WTC11 (cell line): ENCODE data around the gene ERCC8. TPM values are rescaled to one million over a fixed set of nuclear protein-coding genes. Genes with fewer than 3 reads are reported as not detected.
A peak's percentile ranks its signal among the peaks of the same experiment; 100 is the strongest.

Experiments
- ATAC-seq: fragments of 200-7000 bp; cut with Tn5 transposase; 2 replicates; pipeline ENCODE4 v1.10.0; 2021; ENCODE audit warnings: mild to moderate bottlenecking, moderate library complexity
- CTCF ChIA-PET: fragments of 300-600 bp; sonication (Branson Sonifier 250); formaldehyde crosslinking; loops from one replicate; lab custom pipeline; 2021; ENCODE audit warnings: antibody characterized with exemption; lab: Charles Lee
- POLR2A ChIA-PET: fragments of 350-600 bp; sonication (Branson Sonifier 250); formaldehyde crosslinking; loops from one replicate; lab custom pipeline; 2021; ENCODE audit warnings: antibody characterized with exemption; lab: Charles Lee
- DNase-seq: peaks from one replicate; pipeline ENCODE4 v3.0.0; 2021; ENCODE audit warnings: low spot score
- H3K27ac Mint-ChIP-seq: 2 replicates; pipeline ENCODE4 v1.8.0; 2021; ENCODE audit warnings: mixed read lengths
- H3K27me3 Mint-ChIP-seq: 2 replicates; pipeline ENCODE4 v1.8.0; 2021; ENCODE audit warnings: low read depth, mild to moderate bottlenecking, moderate library complexity, mixed read lengths
- H3K36me3 Mint-ChIP-seq: 2 replicates; pipeline ENCODE4 v1.8.0; 2021; ENCODE audit warnings: mixed read lengths
- H3K4me1 Mint-ChIP-seq: 2 replicates; pipeline ENCODE4 v1.8.0; 2022; ENCODE audit warnings: mixed read lengths
- H3K4me3 Mint-ChIP-seq: 2 replicates; pipeline ENCODE4 v1.8.0; 2021; ENCODE audit warnings: mild to moderate bottlenecking, moderate library complexity, mixed read lengths
- H3K9me3 Mint-ChIP-seq: 2 replicates; pipeline ENCODE4 v1.8.0; 2021; ENCODE audit warnings: mixed read lengths
- ATF1 ChIP-seq: sonication (generic); formaldehyde crosslinking; IDR thresholded peaks from 2 replicates; pipeline ENCODE4 v1.8.1; 2023; ENCODE audit warnings: mild to moderate bottlenecking, moderate library complexity, missing genetic modification reagents
- FOXK1 ChIP-seq: sonication (generic); formaldehyde crosslinking; IDR thresholded peaks from 2 replicates; pipeline ENCODE4 v1.8.0; 2022; ENCODE audit warnings: mild to moderate bottlenecking, moderate library complexity, missing genetic modification reagents
- MYBL2 ChIP-seq: sonication (generic); formaldehyde crosslinking; IDR thresholded peaks from 2 replicates; pipeline ENCODE4 v1.8.1; 2023; ENCODE audit warnings: mild to moderate bottlenecking, moderate library complexity, missing genetic modification reagents
- SP1 ChIP-seq: sonication (generic); formaldehyde crosslinking; conservative IDR thresholded peaks from 2 replicates; pipeline ENCODE4 v1.8.1; 2022; ENCODE audit warnings: missing genetic modification reagents
- TCF7 ChIP-seq: sonication (generic); formaldehyde crosslinking; IDR thresholded peaks from 2 replicates; pipeline ENCODE4 v1.8.0; 2022; ENCODE audit warnings: mild to moderate bottlenecking, low read depth, missing genetic modification reagents, moderate library complexity
- TP53 ChIP-seq: sonication (generic); formaldehyde crosslinking; IDR thresholded peaks from 2 replicates; pipeline ENCODE4 v1.8.1; 2023; ENCODE audit warnings: mild to moderate bottlenecking, missing genetic modification reagents
- ZNF219 ChIP-seq: sonication (generic); formaldehyde crosslinking; IDR thresholded peaks from 2 replicates; pipeline ENCODE4 v1.8.0; 2023; ENCODE audit warnings: missing genetic modification reagents, mild to moderate bottlenecking, borderline replicate concordance
- ZNF396 ChIP-seq: fragments of 250-450 bp; sonication (Bioruptor Pico); IDR thresholded peaks from 2 replicates; pipeline ENCODE4 v1.8.0; 2021; ENCODE audit warnings: mild to moderate bottlenecking, moderate library complexity, borderline replicate concordance
- total RNA-seq: library from RNA; stranded (reverse); gene quantifications from 3 replicates; pipeline ENCODE4 v1.2.3, GENCODE V29; 2021
- TF ChIP-seq, protein P1 (sequence below): sonication (generic); formaldehyde crosslinking; IDR thresholded peaks from 2 replicates; pipeline ENCODE4 v1.8.1; 2022; ENCODE audit warnings: missing genetic modification reagents, borderline replicate concordance
- TF ChIP-seq, protein P2 (sequence below): fragments of 200-600 bp; IDR thresholded peaks from 2 replicates; pipeline ENCODE4 v1.8.0; 2022; ENCODE audit warnings: antibody characterized with exemption
- TF ChIP-seq, protein P3 (sequence below): fragments of 250-450 bp; sonication (Bioruptor Pico); IDR thresholded peaks from 2 replicates; pipeline ENCODE4 v1.9.0; 2021; ENCODE audit warnings: mild to moderate bottlenecking
- TF ChIP-seq, protein P4 (sequence below): fragments of 250-450 bp; sonication (Bioruptor Pico); IDR thresholded peaks from 2 replicates; pipeline ENCODE4 v1.9.0; 2021; ENCODE audit warnings: mild to moderate bottlenecking, borderline replicate concordance
- TF ChIP-seq, protein P5 (sequence below): fragments of 250-450 bp; sonication (Bioruptor Pico); IDR thresholded peaks from 2 replicates; pipeline ENCODE4 v1.9.0; 2021; ENCODE audit warnings: moderate library complexity, mild to moderate bottlenecking, inconsistent platforms, borderline replicate concordance
- TF ChIP-seq, protein P6 (sequence below): sonication (generic); formaldehyde crosslinking; IDR thresholded peaks from 2 replicates; pipeline ENCODE4 v1.8.0; 2022; ENCODE audit warnings: mild to moderate bottlenecking, missing genetic modification reagents

The ERCC8 gene
- total RNA-seq, 1 experiment from 2014 or later: 14.6 TPM

DNA sequence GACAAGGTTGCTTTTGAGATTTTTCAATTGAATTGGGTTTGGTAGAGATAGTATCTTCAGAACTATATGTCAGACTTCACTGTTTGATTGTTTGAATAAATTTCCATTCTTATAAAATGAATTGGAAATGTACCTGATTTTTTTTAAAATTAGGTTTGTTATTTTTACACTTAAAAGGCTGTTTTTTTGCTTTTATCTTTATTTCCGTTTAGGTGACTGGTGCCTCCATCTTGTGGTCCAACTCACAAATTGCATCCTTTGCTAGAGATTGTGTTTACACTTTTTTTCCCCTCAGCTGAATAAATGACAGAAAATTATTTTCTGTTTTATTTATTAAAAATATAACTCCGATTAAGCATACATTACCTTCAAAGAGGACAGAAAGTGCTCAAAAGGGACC is 15.7 kb upstream of the ERCC8 start:
- ChIA-PET POLR2A (no interaction called here), CTCF (interaction anchor here (1.0 to 1.3 kb wide), 4 partner anchors 9 to 109 kb away, joined by 3 to 4 read pairs (median 3); partner anchors contain the start of genes ERCC8 and NDUFAF2)
- Mint-ChIP-seq H3K27me3 (no peaks in the 10 kb centered on the region), H3K27ac (no peak overlapping the region), H3K4me1 (no peaks in the 10 kb centered on the region), H3K36me3 (peaks cover 4% of the 10 kb centered on the region; the same call in 1 of the 2 replicates), H3K4me3 (no peak overlapping the region), H3K9me3 (peaks cover 14% of the 10 kb centered on the region)
- DNase-seq: no peak
- ATAC-seq: no peak
- TF ChIP-seq, protein P1, sequence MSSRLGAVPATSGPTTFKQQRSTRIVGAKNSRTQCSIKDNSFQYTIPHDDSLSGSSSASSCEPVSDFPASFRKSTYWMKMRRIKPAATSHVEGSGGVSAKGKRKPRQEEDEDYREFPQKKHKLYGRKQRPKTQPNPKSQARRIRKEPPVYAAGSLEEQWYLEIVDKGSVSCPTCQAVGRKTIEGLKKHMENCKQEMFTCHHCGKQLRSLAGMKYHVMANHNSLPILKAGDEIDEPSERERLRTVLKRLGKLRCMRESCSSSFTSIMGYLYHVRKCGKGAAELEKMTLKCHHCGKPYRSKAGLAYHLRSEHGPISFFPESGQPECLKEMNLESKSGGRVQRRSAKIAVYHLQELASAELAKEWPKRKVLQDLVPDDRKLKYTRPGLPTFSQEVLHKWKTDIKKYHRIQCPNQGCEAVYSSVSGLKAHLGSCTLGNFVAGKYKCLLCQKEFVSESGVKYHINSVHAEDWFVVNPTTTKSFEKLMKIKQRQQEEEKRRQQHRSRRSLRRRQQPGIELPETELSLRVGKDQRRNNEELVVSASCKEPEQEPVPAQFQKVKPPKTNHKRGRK (CRISPR knock-in tag): no peak
- no peak for TF ChIP-seq ATF1 (CRISPR knock-in tag)
- TF ChIP-seq ZNF396 (CRISPR knock-in tag): no peak
- TF ChIP-seq, protein P2, sequence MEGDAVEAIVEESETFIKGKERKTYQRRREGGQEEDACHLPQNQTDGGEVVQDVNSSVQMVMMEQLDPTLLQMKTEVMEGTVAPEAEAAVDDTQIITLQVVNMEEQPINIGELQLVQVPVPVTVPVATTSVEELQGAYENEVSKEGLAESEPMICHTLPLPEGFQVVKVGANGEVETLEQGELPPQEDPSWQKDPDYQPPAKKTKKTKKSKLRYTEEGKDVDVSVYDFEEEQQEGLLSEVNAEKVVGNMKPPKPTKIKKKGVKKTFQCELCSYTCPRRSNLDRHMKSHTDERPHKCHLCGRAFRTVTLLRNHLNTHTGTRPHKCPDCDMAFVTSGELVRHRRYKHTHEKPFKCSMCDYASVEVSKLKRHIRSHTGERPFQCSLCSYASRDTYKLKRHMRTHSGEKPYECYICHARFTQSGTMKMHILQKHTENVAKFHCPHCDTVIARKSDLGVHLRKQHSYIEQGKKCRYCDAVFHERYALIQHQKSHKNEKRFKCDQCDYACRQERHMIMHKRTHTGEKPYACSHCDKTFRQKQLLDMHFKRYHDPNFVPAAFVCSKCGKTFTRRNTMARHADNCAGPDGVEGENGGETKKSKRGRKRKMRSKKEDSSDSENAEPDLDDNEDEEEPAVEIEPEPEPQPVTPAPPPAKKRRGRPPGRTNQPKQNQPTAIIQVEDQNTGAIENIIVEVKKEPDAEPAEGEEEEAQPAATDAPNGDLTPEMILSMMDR: peak; percentile 55

DNA sequence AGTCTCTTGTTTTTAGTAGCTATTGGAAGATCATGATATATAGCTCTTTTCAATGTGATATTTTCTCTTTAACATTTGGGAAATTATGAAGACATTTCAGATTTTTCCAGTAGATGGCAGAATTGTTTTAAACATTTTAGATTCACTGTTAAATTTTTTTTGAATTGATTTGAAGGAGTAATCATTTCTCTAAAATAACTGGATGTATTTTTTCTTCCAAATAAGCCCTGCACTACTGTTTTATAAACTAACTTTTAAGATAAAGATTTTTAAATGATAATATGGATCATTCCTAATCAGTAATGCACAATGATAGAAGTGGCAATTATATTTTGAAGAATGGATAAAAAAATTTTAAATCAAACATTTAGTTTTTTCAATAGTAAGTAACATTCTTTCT is 14.3 kb upstream of the ERCC8 start:
- TF ChIP-seq TP53 (CRISPR knock-in tag) (no peak), FOXK1 (CRISPR knock-in tag) (no peak), MYBL2 (CRISPR knock-in tag) (no peak), SP1 (no peak), ZNF219 (CRISPR knock-in tag) (no peak), TCF7 (CRISPR knock-in tag) (no peak)
- TF ChIP-seq, protein P3, sequence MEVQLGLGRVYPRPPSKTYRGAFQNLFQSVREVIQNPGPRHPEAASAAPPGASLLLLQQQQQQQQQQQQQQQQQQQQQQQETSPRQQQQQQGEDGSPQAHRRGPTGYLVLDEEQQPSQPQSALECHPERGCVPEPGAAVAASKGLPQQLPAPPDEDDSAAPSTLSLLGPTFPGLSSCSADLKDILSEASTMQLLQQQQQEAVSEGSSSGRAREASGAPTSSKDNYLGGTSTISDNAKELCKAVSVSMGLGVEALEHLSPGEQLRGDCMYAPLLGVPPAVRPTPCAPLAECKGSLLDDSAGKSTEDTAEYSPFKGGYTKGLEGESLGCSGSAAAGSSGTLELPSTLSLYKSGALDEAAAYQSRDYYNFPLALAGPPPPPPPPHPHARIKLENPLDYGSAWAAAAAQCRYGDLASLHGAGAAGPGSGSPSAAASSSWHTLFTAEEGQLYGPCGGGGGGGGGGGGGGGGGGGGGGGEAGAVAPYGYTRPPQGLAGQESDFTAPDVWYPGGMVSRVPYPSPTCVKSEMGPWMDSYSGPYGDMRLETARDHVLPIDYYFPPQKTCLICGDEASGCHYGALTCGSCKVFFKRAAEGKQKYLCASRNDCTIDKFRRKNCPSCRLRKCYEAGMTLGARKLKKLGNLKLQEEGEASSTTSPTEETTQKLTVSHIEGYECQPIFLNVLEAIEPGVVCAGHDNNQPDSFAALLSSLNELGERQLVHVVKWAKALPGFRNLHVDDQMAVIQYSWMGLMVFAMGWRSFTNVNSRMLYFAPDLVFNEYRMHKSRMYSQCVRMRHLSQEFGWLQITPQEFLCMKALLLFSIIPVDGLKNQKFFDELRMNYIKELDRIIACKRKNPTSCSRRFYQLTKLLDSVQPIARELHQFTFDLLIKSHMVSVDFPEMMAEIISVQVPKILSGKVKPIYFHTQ (CRISPR knock-in tag): no peak
- TF ChIP-seq, protein P4, sequence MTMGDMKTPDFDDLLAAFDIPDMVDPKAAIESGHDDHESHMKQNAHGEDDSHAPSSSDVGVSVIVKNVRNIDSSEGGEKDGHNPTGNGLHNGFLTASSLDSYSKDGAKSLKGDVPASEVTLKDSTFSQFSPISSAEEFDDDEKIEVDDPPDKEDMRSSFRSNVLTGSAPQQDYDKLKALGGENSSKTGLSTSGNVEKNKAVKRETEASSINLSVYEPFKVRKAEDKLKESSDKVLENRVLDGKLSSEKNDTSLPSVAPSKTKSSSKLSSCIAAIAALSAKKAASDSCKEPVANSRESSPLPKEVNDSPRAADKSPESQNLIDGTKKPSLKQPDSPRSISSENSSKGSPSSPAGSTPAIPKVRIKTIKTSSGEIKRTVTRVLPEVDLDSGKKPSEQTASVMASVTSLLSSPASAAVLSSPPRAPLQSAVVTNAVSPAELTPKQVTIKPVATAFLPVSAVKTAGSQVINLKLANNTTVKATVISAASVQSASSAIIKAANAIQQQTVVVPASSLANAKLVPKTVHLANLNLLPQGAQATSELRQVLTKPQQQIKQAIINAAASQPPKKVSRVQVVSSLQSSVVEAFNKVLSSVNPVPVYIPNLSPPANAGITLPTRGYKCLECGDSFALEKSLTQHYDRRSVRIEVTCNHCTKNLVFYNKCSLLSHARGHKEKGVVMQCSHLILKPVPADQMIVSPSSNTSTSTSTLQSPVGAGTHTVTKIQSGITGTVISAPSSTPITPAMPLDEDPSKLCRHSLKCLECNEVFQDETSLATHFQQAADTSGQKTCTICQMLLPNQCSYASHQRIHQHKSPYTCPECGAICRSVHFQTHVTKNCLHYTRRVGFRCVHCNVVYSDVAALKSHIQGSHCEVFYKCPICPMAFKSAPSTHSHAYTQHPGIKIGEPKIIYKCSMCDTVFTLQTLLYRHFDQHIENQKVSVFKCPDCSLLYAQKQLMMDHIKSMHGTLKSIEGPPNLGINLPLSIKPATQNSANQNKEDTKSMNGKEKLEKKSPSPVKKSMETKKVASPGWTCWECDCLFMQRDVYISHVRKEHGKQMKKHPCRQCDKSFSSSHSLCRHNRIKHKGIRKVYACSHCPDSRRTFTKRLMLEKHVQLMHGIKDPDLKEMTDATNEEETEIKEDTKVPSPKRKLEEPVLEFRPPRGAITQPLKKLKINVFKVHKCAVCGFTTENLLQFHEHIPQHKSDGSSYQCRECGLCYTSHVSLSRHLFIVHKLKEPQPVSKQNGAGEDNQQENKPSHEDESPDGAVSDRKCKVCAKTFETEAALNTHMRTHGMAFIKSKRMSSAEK (CRISPR knock-in tag): no peak
- TF ChIP-seq, protein P5, sequence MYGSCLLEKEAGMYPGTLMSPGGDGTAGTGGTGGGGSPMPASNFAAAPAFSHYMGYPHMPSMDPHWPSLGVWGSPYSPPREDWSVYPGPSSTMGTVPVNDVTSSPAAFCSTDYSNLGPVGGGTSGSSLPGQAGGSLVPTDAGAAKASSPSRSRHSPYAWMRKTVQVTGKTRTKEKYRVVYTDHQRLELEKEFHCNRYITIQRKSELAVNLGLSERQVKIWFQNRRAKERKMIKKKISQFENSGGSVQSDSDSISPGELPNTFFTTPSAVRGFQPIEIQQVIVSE: no peak
- TF ChIP-seq, protein P6, sequence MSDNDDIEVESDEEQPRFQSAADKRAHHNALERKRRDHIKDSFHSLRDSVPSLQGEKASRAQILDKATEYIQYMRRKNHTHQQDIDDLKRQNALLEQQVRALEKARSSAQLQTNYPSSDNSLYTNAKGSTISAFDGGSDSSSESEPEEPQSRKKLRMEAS: no peak
- CTCF ChIA-PET: interaction anchor here (0.7 to 1.5 kb wide), 4 partner anchors 14 to 1184 kb away, joined by 3 to 6 read pairs (median 4); partner anchors contain the start of genes ERCC8 and NDUFAF2

More for the DNA sequence above, 14.3 kb upstream of the ERCC8 start:
- no peak for DNase-seq
- peaks cover 3% of the 10 kb centered on the region; the same call in 1 of the 2 replicates for H3K4me1 Mint-ChIP-seq
- no peak overlapping the region for H3K4me3 Mint-ChIP-seq
- peaks cover 16% of the 10 kb centered on the region for H3K9me3 Mint-ChIP-seq
- no peak for ATAC-seq
- peaks cover 11% of the 10 kb centered on the region; the same call in 1 of the 2 replicates for H3K36me3 Mint-ChIP-seq
- no peak overlapping the region for H3K27ac Mint-ChIP-seq
- POLR2A ChIA-PET: no interaction called here
- H3K27me3 Mint-ChIP-seq: no peaks in the 10 kb centered on the region
